Measurements from ENCODE around the gene DNAJC13. TPM values are rescaled to one million over a fixed set of nuclear protein-coding genes. Genes with fewer than 3 reads are reported as not detected.

Gene DNAJC13
- total and polyA plus RNA-seq, 2 of the 8 experiments (the other 6 are each of a cell fraction or from before 2014, with no cell fraction given) = 7.9 to 28.8 TPM

GRCh38 chr3:132469326-132469725, 52.0 kb downstream of the DNAJC13 start:
- Histone ChIP-seq H3K9ac (replicated peaks in 1 of 4; ENCODE audit: extremely low read depth in 1 of 4, low read depth in 3 of 4, low read length in 3 of 4) (no peak overlapping the region), H3K4ac (replicated peaks; ENCODE audit: insufficient read length, low read depth, low read length) (no peak overlapping the region), H3K4me1 (replicated peaks in 1 of 4; ENCODE audit: control insufficient read depth in 3 of 4, insufficient read depth in 4 of 4, low read length in 3 of 4) (no peaks in the 10 kb centered on the region), H2BK15ac (ENCODE audit: low read length) (no peak overlapping the region), H3K79me2 (ENCODE audit: control insufficient read depth in 1 of 2, insufficient read depth in 2 of 2, low read length in 2 of 2) (no peaks in the 10 kb centered on the region), H3K14ac (ENCODE audit: insufficient read length) (no peak overlapping the region), H3K27ac (ENCODE audit: low read depth, low read length) (no peak overlapping the region), H3K4me3 (ENCODE audit: extremely low read depth in 1 of 4, insufficient read depth in 2 of 4, low read depth in 3 of 4, low read length in 4 of 4) (no peak overlapping the region), H3K79me1 (ENCODE audit: low read depth, low read length) (no peaks in the 10 kb centered on the region), H3K56ac (replicated peaks; ENCODE audit: insufficient read length, low read depth, low read length) (no peak overlapping the region), H2AK5ac (ENCODE audit: low read depth, low read length) (no peak overlapping the region), H2AFZ (ENCODE audit: low read length) (no peak overlapping the region), H4K20me1 (replicated peaks in 1 of 2; ENCODE audit: control insufficient read depth in 1 of 2, insufficient read depth in 2 of 2, low read length in 2 of 2) (no peaks in the 10 kb centered on the region), H2BK120ac (replicated peaks; ENCODE audit: low read depth, low read length) (no peak overlapping the region), H3K36me3 (ENCODE audit: control insufficient read depth in 2 of 4, insufficient read depth in 4 of 4, low read length in 3 of 4) (peaks cover 0 to 49% (median 18%) of the 10 kb centered on the region in 4 experiments; a peak in 6 of 8 replicates), H3K9me3 (ENCODE audit: insufficient read depth in 2 of 2, low read depth in 1 of 2, low read length in 1 of 2) (no peaks in the 10 kb centered on the region), H3K18ac (ENCODE audit: extremely low read depth, low read length) (no peak overlapping the region), H2BK20ac (ENCODE audit: low read length) (no peak overlapping the region), H3K4me2 (ENCODE audit: insufficient read depth in 1 of 2, low read depth in 2 of 2, low read length in 2 of 2) (no peak overlapping the region), H3K23ac (ENCODE audit: insufficient read length) (no peak overlapping the region), H3K27me3 (replicated peaks in 1 of 4; ENCODE audit: control insufficient read depth in 3 of 4, extremely low read depth in 1 of 4, insufficient read depth in 3 of 4, low read length in 3 of 4) (no peaks in the 10 kb centered on the region), H2BK5ac (ENCODE audit: low read depth, low read length) (no peak overlapping the region), H4K8ac (ENCODE audit: extremely low read depth, insufficient read depth, low read length) (no peak overlapping the region), H2BK12ac (ENCODE audit: low read depth, low read length) (no peak overlapping the region), H3K23me2 (ENCODE audit: low read depth, low read length) (no peaks in the 10 kb centered on the region), H4K5ac (ENCODE audit: insufficient read length, low read depth, low read length) (no peak overlapping the region), H4K91ac (replicated peaks; ENCODE audit: insufficient read length, low read length) (no peak overlapping the region)
- POLR2A ChIA-PET (ENCODE audit: partially characterized antibody) = interaction anchor here (0.6 to 1.6 kb wide), 2 partner anchors 88 to 119 kb away, joined by 3 to 4 read pairs; no protein-coding TSS in a partner anchor
- TF ChIP-seq POLR2AphosphoS5 (IDR thresholded peaks at IDR 0.05; ENCODE audit: low read depth, low read length) = no peak
- 82% methylated on average over 1 of the region's 1 CpG; no CpG with 5 or more reads in 1 of the 2 experiments for WGBS, 2 experiments (ENCODE audit: extremely low coverage in 1 of 2, insufficient coverage in 1 of 2, insufficient read length in 1 of 2, insufficient replicate concordance in 2 of 2, low coverage in 1 of 2, low lambda C conversion rate in 2 of 2, missing lambda C conversion rate in 1 of 2)
- CTCF ChIA-PET (ENCODE audit: partially characterized antibody) = no interaction called here
- no peak for DNase-seq (ENCODE audit: low read depth in 1 of 2, low spot score in 2 of 2)
- FAIRE-seq = no peak
